LNCaP clone FGC (cell line): Measurements from ENCODE around the gene NUTF2.

ENCODE experiments used
- DNase-seq: peaks from one replicate; pipeline ENCODE4 v3.0.0-alpha.2; 2011; ENCODE audit warnings: low read depth
- H3K4me3 ChIP-seq: 2 replicates; pipeline ENCODE4 v1.5.1; 2011; ENCODE audit warnings: mild to moderate bottlenecking, low read depth, low read length, control low read depth
- TF ChIP-seq, protein P1 (sequence below): IDR thresholded peaks from 2 replicates; pipeline ENCODE4 v1.5.1; 2012; ENCODE audit warnings: mild to moderate bottlenecking; ENCODE audit not compliant: control insufficient read depth, insufficient read depth; ENCODE audit errors: extremely low read depth

The NUTF2 gene

DNA sequence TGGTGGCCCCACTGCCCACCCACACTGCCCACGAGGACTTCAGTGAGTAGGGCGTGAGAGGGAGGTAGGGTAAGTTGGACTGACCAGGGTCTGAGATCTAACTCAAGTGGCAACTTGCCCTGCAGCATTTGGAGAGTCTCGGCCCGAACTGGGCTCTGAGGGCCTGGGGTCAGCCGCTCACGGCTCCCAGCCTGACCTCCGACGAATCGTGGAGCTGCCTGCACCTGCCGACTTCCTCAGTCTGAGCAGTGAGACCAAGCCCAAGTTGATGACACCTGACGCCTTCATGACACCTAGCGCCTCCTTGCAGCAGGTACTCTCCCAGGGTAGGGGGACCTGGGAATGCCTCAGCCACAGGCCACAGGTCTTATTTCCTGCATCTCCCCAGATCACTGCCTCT is 32.7 kb downstream of the NUTF2 start:
- no peak for DNase-seq

DNA sequence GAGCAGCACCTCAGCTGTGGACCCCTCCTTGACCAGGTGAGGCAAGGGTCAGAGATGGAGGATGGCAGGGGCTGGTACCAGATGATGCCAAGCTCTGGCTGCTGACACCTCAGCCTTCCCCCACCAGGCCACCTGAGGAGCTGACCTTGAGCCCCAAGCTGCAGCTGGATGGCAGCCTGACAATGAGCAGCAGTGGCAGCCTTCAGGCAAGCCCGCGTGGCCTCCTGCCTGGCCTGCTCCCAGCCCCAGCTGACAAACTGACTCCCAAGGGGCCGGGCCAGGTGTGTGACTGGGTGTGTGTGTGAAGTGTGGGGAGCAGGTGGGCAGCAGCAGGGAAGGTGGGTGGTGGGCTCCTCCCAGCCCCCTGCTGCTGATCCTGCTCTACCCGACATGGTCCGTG is 33.2 kb downstream of the NUTF2 start:
- TF ChIP-seq, protein P1, sequence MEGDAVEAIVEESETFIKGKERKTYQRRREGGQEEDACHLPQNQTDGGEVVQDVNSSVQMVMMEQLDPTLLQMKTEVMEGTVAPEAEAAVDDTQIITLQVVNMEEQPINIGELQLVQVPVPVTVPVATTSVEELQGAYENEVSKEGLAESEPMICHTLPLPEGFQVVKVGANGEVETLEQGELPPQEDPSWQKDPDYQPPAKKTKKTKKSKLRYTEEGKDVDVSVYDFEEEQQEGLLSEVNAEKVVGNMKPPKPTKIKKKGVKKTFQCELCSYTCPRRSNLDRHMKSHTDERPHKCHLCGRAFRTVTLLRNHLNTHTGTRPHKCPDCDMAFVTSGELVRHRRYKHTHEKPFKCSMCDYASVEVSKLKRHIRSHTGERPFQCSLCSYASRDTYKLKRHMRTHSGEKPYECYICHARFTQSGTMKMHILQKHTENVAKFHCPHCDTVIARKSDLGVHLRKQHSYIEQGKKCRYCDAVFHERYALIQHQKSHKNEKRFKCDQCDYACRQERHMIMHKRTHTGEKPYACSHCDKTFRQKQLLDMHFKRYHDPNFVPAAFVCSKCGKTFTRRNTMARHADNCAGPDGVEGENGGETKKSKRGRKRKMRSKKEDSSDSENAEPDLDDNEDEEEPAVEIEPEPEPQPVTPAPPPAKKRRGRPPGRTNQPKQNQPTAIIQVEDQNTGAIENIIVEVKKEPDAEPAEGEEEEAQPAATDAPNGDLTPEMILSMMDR, result no peak
- no peak overlapping the region for H3K4me3 ChIP-seq
- DNase-seq, result no peak

More for the DNA sequence above, 32.7 kb downstream of the NUTF2 start:
- H3K4me3 ChIP-seq, result no peak overlapping the region
- TF ChIP-seq, protein P1, result no peak

DNA sequence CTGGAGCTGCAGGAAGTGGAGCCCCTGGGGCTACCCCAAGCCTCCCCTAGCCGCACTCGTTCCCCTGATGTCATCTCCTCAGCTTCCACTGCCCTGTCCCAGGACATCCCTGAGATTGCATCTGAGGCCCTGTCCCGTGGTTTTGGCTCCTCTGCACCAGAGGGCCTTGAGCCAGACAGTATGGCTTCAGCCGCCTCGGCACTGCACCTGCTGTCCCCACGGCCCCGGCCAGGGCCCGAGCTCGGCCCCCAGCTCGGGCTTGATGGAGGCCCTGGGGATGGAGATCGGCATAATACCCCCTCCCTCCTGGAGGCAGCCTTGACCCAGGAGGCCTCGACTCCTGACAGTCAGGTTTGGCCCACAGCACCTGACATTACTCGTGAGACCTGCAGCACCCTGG is 33.9 kb downstream of the NUTF2 start:
- no peak overlapping the region for H3K4me3 ChIP-seq
- DNase-seq, result no peak
- TF ChIP-seq, protein P1, result no peak

DNA sequence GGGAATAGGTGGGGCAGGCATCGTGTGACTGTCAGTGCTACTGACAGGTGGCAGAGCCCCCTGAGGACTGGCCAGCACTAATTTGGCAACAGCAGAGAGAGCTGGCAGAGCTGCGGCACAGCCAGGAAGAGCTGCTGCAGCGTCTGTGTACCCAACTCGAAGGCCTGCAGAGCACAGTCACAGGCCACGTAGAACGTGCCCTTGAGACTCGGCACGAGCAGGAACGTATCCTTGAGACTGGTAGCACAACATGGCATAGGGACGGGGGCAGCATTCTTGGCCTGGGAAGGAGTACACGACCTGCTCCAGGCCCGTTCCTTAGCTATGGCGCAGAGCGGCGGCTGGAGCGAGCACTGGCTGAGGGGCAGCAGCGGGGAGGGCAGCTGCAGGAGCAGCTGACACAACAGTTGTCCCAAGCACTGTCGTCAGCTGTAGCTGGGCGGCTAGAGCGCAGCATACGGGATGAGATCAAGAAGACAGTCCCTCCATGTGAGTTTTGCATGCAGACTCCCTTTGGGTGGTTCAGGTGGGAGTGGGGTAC is 35.0 kb downstream of the NUTF2 start:
- DNase-seq, result no peak
- no peak overlapping the region for H3K4me3 ChIP-seq
- TF ChIP-seq, protein P1, result no peak

DNA sequence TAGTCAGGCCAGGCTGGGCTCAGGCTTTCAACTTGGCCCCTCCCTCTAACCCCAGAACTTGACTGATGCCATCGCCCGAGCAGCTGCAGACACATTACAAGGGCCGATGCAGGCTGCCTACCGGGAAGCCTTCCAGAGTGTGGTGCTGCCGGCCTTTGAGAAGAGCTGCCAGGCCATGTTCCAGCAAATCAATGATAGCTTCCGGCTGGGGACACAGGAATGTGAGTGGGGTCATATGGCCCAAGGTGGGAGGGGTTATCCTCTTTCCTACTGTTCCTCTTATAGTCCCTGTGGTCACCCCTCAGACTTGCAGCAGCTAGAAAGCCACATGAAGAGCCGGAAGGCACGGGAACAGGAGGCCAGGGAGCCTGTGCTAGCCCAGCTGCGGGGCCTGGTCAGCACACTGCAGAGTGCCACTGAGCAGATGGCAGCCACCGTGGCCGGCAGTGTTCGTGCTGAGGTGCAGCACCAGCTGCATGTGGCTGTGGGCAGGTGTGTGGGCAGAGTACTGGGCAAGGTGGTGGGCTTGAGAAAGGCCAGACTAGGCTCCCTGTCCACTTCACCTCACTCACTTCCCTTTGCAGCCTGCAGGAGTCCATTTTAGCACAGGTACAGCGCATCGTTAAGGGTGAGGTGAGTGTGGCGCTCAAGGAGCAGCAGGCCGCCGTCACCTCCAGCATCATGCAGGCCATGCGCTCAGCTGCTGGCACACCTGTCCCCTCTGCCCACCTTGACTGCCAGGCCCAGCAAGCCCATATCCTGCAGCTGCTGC is 35.8 kb downstream of the NUTF2 start:
- TF ChIP-seq, protein P1, result no peak
- H3K4me3 ChIP-seq, result no peak overlapping the region
- DNase-seq, result no peak

DNA sequence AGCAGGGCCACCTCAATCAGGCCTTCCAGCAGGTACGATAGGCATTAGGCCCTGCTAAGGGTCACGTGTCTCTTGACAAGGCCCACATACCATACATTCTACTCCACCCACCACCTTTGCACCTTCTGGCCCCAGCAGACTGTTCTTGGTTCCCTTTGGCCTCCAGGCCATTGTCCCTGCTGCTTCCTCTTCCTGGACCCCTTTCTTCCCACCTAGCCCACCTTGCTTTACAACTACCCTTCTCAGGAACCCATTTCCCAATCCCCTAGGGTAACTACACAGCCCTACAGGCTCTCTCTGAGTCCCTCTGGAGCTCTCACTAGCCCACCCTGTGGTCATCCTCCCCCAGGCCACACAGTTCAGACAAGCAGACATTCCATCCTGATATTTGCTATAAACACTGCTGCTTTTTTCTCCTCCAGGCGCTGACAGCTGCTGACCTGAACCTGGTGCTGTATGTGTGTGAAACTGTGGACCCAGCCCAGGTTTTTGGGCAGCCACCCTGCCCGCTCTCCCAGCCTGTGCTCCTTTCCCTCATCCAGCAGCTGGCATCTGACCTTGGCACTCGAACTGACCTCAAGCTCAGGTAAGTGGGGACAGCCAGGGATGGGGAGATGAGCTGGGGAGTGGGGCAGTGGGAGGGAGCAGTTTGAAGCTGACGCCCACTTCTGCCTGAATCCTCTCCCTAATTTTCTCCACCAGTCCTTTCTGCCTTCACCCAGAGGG is 36.6 kb downstream of the NUTF2 start:
- no peak for DNase-seq
- H3K4me3 ChIP-seq, result no peak overlapping the region
- TF ChIP-seq, protein P1, result no peak
